PFSK-1 (cell line): ENCODE results near the gene SPEF1.

ENCODE experiments used
- FOXP2 ChIP-seq: optimal IDR thresholded peaks from 2 replicates; pipeline ENCODE3; 2011; ENCODE audit warnings: borderline replicate concordance, control low read depth, inconsistent platforms; ENCODE audit not compliant: insufficient read depth; ENCODE audit errors: extremely low read length, extremely low read depth
- POLR2AphosphoS5 ChIP-seq: IDR thresholded peaks from 2 replicates; pipeline ENCODE4 v1.6.1; 2012; ENCODE audit warnings: low read depth, mild to moderate bottlenecking, control low read depth, low read length, moderate library complexity
- REST ChIP-seq, 2 experiments: IDR thresholded peaks; 2 replicates each; pipeline versions ENCODE4 v1.6.1 to v1.8.0; 2011 to 2012; ENCODE audit warnings: low read depth in 2 of 2, low read length in 2 of 2, control low read depth in 1 of 2, inconsistent platforms in 1 of 2, mild to moderate bottlenecking in 1 of 2, moderate library complexity in 1 of 2; ENCODE audit not compliant: insufficient read depth in 1 of 2
- SIN3A ChIP-seq: IDR thresholded peaks from 2 replicates; pipeline ENCODE4 v1.6.1; 2012; ENCODE audit warnings: mild to moderate bottlenecking, low read length, moderate library complexity, borderline replicate concordance; ENCODE audit not compliant: insufficient read depth
- TAF1 ChIP-seq: IDR thresholded peaks from 2 replicates; pipeline ENCODE4 v1.6.1; 2012; ENCODE audit warnings: low read length, control low read depth, borderline replicate concordance; ENCODE audit not compliant: insufficient read depth

Gene SPEF1

GRCh38 chr20:3797226-3797545, 15.9 kb upstream of the SPEF1 start:
- no peak for TF ChIP-seq REST (IDR thresholded peaks at IDR 0.05; ENCODE audit: insufficient read depth in 1 of 2, low read depth in 2 of 2, low read length in 2 of 2)
- no peak for TF ChIP-seq SIN3A
- TF ChIP-seq POLR2AphosphoS5 = no peak
- no peak for TF ChIP-seq FOXP2
- TF ChIP-seq TAF1 = no peak

- no peak for TF ChIP-seq SIN3A
- TF ChIP-seq POLR2AphosphoS5 = no peak
- no peak for TF ChIP-seq REST (IDR thresholded peaks at IDR 0.05; ENCODE audit: insufficient read depth in 1 of 2, low read depth in 2 of 2, low read length in 2 of 2)
- no peak for TF ChIP-seq TAF1
- no peak for TF ChIP-seq FOXP2
Observed at GRCh38 chr20:3796477-3797225, 15.4 kb upstream of the SPEF1 start.

GRCh38 chr20:3795511-3796468, 14.5 kb upstream of the SPEF1 start, which contains the start of gene CDC25B:
CDC25B (plus strand) TSS chr20:3796310; CDS start chr20:3796532, 222 bp downstream.
- 0 out of 2 replicates have a peak, but pooled peaks have one; percentile 40 for TF ChIP-seq TAF1
- 0 out of 2 replicates have a peak, but pooled peaks have one; percentile 35 for TF ChIP-seq SIN3A
- no peak for TF ChIP-seq FOXP2
- peak; percentile 76 for TF ChIP-seq POLR2AphosphoS5

DNA sequence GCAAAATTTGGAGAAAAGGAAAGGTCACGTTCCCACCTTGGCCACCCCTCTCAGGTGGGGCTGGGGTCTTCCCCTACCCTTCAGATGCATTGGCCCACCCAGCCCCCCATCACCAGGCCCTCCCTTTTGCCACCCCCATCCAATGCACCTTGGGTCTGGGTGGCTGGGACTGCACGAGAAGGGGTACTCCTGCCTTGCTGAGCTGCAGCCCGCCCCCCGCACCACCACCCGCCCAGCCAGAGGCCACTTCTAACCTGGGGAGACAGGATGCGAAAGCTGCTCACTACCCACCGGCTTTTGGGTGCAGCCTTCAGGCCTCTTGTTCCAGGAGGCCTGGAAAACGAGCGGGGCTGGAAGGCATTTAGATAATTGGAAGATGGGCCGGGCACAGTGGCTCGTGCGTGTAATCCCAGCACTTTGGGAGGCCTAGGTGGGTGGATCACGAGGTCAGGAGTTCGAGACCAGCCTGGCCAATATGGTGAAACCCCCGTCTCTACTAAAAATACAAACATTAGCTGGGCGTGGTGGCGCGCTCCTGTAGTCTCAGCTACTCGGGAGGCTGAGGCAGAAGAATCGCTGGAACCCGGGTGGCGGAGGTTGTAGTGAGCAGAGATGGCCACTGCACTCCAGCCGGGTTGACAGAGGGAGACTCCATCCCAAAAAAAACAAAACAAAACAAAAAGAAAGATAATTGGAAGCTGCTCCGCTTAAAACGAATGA, 13.6 kb upstream of the SPEF1 start:
- no peak for TF ChIP-seq REST (IDR thresholded peaks at IDR 0.05; ENCODE audit: insufficient read depth in 1 of 2, low read depth in 2 of 2, low read length in 2 of 2)
- TF ChIP-seq SIN3A = no peak
- no peak for TF ChIP-seq TAF1
- TF ChIP-seq POLR2AphosphoS5 = no peak

- TF ChIP-seq SIN3A = no peak
Observed at GRCh38 chr20:3788685-3789155, 7.5 kb upstream of the SPEF1 start.
